ENCODE results near the gene PURA.

DNA sequence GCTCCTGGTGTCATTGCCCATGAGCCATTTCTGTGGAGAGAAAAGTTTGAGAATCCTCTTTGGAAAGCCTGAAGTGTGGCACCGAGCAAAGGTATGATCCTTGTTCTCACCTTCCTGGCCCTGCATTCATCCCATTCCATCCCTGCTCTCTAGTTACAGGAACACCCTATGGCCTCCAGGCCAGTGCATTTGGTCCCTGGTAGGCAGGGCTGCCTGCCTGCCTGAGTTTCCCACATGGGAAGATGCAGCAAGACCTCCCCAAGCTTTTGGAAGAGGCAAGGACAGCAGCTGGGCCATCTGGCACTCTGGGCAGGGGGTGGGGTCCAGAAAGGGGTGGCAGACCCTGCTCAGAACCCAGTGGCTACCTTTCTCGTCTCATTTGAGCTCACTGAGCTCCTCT is 36.3 kb downstream of the PURA start:
- TF ChIP-seq CTCF (tag by site-specific recombination; IDR thresholded peaks at IDR 0.05) (no peak), ZBTB1 (tag by site-specific recombination; IDR thresholded peaks at IDR 0.05) (no peak), ZBTB44 (tag by site-specific recombination; IDR thresholded peaks at IDR 0.05) (no peak), PRDM1 (tag by site-specific recombination; IDR thresholded peaks at IDR 0.05) (no peak), KLF17 (tag by site-specific recombination; IDR thresholded peaks at IDR 0.05) (no peak), ZNF146 (tag by site-specific recombination; IDR thresholded peaks at IDR 0.05) (no peak), ZBTB8A (tag by site-specific recombination; IDR thresholded peaks at IDR 0.05) (no peak)
- TF ChIP-seq, protein P1, sequence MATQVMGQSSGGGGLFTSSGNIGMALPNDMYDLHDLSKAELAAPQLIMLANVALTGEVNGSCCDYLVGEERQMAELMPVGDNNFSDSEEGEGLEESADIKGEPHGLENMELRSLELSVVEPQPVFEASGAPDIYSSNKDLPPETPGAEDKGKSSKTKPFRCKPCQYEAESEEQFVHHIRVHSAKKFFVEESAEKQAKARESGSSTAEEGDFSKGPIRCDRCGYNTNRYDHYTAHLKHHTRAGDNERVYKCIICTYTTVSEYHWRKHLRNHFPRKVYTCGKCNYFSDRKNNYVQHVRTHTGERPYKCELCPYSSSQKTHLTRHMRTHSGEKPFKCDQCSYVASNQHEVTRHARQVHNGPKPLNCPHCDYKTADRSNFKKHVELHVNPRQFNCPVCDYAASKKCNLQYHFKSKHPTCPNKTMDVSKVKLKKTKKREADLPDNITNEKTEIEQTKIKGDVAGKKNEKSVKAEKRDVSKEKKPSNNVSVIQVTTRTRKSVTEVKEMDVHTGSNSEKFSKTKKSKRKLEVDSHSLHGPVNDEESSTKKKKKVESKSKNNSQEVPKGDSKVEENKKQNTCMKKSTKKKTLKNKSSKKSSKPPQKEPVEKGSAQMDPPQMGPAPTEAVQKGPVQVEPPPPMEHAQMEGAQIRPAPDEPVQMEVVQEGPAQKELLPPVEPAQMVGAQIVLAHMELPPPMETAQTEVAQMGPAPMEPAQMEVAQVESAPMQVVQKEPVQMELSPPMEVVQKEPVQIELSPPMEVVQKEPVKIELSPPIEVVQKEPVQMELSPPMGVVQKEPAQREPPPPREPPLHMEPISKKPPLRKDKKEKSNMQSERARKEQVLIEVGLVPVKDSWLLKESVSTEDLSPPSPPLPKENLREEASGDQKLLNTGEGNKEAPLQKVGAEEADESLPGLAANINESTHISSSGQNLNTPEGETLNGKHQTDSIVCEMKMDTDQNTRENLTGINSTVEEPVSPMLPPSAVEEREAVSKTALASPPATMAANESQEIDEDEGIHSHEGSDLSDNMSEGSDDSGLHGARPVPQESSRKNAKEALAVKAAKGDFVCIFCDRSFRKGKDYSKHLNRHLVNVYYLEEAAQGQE (tag by site-specific recombination; IDR thresholded peaks at IDR 0.05): no peak
